ENCODE results near the gene GDAP1L1.

Gene GDAP1L1

DNA sequence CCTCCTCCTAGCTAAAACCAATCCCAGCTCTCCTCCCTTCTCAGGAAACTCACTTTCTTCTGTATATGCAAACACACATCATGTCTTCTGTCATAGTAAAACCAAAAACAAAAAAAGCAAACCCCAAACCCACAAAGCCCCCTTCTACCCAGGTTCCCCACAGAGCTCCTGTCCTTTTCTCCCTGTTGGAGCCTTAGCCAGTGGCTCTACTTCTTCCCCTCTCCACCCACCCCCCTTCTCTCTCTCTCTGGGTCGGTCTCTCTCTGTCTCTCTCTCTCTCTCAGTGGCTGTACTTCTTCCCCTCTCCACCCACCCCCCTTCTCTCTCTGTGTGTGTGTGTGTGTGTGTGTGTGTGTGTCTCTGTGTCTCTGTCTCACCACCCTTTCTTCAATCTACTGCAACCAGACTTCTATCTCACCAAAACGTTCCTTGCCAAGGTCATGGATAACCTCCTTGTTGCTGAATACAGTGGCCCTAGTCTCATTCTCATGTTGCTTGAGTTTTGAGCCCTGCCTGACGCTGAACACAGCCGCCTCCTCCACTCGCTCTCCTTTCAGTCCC, 27.9 kb upstream of the GDAP1L1 start:
- no peaks in the 10 kb centered on the region for H3K36me3 ChIP-seq (ENCODE audit: control insufficient read depth in 2 of 2, insufficient read depth in 2 of 2, low read length in 2 of 2)
- H3K9ac ChIP-seq (ENCODE audit: low read depth in 1 of 2, low read length in 2 of 2): peak overlapping the region in 1 of 2 donors; percentile 5
- no peaks in the 10 kb centered on the region for H3K27me3 ChIP-seq (ENCODE audit: control insufficient read depth in 2 of 2, insufficient read depth in 2 of 2, low read length in 2 of 2)
- no peak overlapping the region for H3K27ac ChIP-seq (ENCODE audit: low read depth in 2 of 2, low read length in 2 of 2)
- no peaks in the 10 kb centered on the region for H3K9me3 ChIP-seq (ENCODE audit: control insufficient read depth in 2 of 2, low read length in 2 of 2)
- H3K4me3 ChIP-seq (ENCODE audit: low read length in 2 of 2): no peak overlapping the region
- peaks cover 6 to 20% of the 10 kb centered on the region in 2 donors for H3K4me1 ChIP-seq (ENCODE audit: control insufficient read depth in 2 of 2, insufficient read depth in 2 of 2, low read length in 2 of 2)

DNA sequence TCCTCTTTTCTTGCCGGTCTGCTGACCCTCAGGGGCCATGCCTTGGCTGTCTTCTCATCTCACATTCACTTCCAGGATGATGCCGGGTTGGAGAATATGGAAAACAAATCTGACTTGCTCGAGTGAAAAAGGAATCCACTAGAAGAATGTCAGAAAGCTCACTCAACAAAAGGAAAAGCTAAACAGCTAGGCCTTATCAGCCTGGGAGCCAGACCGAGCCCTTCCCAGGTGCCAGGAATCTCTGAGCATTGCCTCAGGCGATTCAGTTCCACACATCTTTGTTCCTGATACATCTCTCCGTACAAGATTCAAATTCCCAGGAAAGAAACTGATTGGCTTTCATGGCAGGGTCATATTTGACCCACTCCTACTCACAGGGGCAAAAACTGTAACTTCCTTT, 27.3 kb upstream of the GDAP1L1 start:
- H3K27me3 ChIP-seq (ENCODE audit: control insufficient read depth in 2 of 2, insufficient read depth in 2 of 2, low read length in 2 of 2): no peaks in the 10 kb centered on the region
- no peak overlapping the region for H3K27ac ChIP-seq (ENCODE audit: low read depth in 2 of 2, low read length in 2 of 2)
- no peaks in the 10 kb centered on the region for H3K9me3 ChIP-seq (ENCODE audit: control insufficient read depth in 2 of 2, low read length in 2 of 2)
- peaks cover 6 to 23% of the 10 kb centered on the region in 2 donors for H3K4me1 ChIP-seq (ENCODE audit: control insufficient read depth in 2 of 2, insufficient read depth in 2 of 2, low read length in 2 of 2)
- peak overlapping the region in 1 of 2 donors; percentile 5 for H3K9ac ChIP-seq (ENCODE audit: low read depth in 1 of 2, low read length in 2 of 2)
- no peak overlapping the region for H3K4me3 ChIP-seq (ENCODE audit: low read length in 2 of 2)
- no peaks in the 10 kb centered on the region for H3K36me3 ChIP-seq (ENCODE audit: control insufficient read depth in 2 of 2, insufficient read depth in 2 of 2, low read length in 2 of 2)

DNA sequence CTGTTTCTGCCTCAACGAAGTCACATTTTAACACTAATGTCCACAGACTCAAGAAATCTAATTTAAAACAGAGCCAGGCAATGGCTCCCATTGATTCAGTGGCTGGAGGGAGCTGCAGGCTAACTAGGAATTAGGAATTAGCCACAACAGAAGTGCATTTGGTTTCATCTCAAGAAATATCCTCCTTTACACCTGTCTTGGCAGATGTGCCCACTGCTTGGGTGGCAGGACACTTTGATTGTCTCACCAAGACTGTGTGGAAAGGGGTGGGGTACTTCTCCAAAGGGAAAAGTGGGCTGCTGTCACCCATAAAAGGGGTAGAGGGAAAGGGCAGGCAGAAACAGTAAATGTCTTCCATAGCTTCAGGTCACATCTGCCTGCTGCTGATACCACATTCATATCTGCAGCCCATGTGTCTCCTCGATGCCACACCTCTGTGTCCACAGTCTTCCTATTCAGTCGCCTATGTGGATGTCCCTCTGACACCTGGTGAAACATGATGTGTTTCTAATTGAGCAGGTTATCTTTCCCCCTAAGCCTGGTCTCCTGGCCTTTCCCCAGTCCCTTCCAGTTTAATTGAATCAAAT, 25.6 kb upstream of the GDAP1L1 start:
- no peaks in the 10 kb centered on the region for H3K27me3 ChIP-seq (ENCODE audit: control insufficient read depth in 2 of 2, insufficient read depth in 2 of 2, low read length in 2 of 2)
- no peak overlapping the region for H3K27ac ChIP-seq (ENCODE audit: low read depth in 2 of 2, low read length in 2 of 2)
- H3K9ac ChIP-seq (ENCODE audit: low read depth in 1 of 2, low read length in 2 of 2): no peak overlapping the region
- H3K4me1 ChIP-seq (ENCODE audit: control insufficient read depth in 2 of 2, insufficient read depth in 2 of 2, low read length in 2 of 2): peaks cover 6 to 31% of the 10 kb centered on the region in 2 donors
- H3K9me3 ChIP-seq (ENCODE audit: control insufficient read depth in 2 of 2, low read length in 2 of 2): no peaks in the 10 kb centered on the region
- H3K36me3 ChIP-seq (ENCODE audit: control insufficient read depth in 2 of 2, insufficient read depth in 2 of 2, low read length in 2 of 2): no peaks in the 10 kb centered on the region
- H3K4me3 ChIP-seq (ENCODE audit: low read length in 2 of 2): no peak overlapping the region

DNA sequence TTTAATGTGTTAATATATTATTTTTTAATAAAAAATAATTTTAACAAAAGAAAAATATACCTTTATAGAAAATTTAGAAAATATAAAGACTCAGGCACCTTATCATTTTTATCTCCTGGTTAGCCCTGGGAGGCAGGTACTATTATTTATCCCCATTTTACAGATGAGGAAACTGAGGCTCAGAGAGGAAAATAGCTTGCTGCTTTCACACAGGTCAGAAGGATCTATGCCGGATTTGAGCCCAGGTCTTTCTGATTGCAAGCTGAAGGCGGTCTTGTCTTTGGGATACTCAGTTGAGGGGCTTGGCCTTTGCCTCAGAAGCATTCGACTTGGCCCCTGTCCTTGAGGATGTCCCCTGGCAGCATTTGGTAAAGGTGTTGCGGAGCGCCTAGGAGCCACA, 25.1 kb upstream of the GDAP1L1 start:
- no peaks in the 10 kb centered on the region for H3K27me3 ChIP-seq (ENCODE audit: control insufficient read depth in 2 of 2, insufficient read depth in 2 of 2, low read length in 2 of 2)
- no peak overlapping the region for H3K4me3 ChIP-seq (ENCODE audit: low read length in 2 of 2)
- peaks cover 6 to 31% of the 10 kb centered on the region in 2 donors for H3K4me1 ChIP-seq (ENCODE audit: control insufficient read depth in 2 of 2, insufficient read depth in 2 of 2, low read length in 2 of 2)
- no peak overlapping the region for H3K27ac ChIP-seq (ENCODE audit: low read depth in 2 of 2, low read length in 2 of 2)
- H3K9ac ChIP-seq (ENCODE audit: low read depth in 1 of 2, low read length in 2 of 2): no peak overlapping the region
- no peaks in the 10 kb centered on the region for H3K9me3 ChIP-seq (ENCODE audit: control insufficient read depth in 2 of 2, low read length in 2 of 2)
- no peaks in the 10 kb centered on the region for H3K36me3 ChIP-seq (ENCODE audit: control insufficient read depth in 2 of 2, insufficient read depth in 2 of 2, low read length in 2 of 2)

DNA sequence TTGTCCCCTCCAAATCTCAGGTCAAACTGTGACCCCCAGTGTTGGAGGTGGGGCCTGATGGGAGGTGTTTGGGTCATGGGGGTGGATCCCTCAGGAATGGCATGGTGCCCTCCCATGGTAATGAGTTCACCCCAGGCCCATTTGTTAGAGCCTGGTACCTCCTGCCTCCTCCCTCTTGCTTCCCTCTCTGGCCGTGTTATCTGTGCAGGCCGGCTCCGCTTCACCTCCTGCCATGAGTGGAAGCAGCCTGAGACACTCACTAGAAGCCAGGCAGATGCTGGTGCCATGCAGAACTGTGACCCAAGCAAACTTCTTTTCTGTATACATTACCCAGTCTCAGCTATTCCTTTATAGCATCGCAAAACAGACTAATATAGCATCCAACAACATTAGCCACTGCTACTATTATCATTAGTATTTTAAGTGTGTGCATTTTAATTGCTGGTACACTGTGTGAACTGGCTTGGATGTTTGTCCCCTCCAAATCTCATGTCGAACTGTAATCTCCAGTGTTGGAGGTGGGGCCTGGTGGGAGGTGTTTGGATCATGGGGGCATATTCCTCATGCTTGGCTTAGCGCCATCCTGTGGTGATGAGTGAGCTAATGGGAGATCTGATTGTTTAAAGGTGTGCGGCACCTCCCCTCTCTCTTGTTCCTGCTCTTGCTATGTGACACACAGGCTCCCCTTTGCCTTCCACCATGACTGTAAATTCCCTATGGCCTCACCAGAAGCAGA, 24.3 kb upstream of the GDAP1L1 start:
- no peaks in the 10 kb centered on the region for H3K27me3 ChIP-seq (ENCODE audit: control insufficient read depth in 2 of 2, insufficient read depth in 2 of 2, low read length in 2 of 2)
- no peaks in the 10 kb centered on the region for H3K36me3 ChIP-seq (ENCODE audit: control insufficient read depth in 2 of 2, insufficient read depth in 2 of 2, low read length in 2 of 2)
- peaks cover 6 to 27% of the 10 kb centered on the region in 2 donors for H3K4me1 ChIP-seq (ENCODE audit: control insufficient read depth in 2 of 2, insufficient read depth in 2 of 2, low read length in 2 of 2)
- H3K9me3 ChIP-seq (ENCODE audit: control insufficient read depth in 2 of 2, low read length in 2 of 2): no peaks in the 10 kb centered on the region
- peak overlapping the region; percentile 7 to 33 for H3K27ac ChIP-seq (ENCODE audit: low read depth in 2 of 2, low read length in 2 of 2)
- no peak overlapping the region for H3K4me3 ChIP-seq (ENCODE audit: low read length in 2 of 2)
- no peak overlapping the region for H3K9ac ChIP-seq (ENCODE audit: low read depth in 1 of 2, low read length in 2 of 2)

DNA sequence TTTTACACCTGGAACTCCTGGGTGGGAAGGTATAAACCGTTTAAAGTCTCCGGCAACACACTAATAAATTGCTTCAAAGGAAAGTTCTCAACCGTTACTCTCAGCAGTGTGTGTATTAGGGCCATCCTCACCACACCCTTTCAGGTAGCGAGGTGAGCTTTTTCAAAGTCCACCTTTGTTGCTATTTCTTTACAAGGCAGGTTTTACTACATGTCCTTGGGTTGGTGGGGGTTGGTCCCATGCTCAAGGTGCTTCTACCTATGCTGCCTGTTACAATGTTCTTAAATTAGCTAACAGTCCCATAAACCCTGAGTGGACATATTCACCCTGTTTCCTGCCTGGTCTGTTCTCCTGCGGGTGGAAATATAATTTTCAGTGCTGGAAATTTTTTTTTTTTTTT, 23.4 kb upstream of the GDAP1L1 start:
- no peaks in the 10 kb centered on the region for H3K9me3 ChIP-seq (ENCODE audit: control insufficient read depth in 2 of 2, low read length in 2 of 2)
- peak overlapping the region; percentile 62 to 65 for H3K27ac ChIP-seq (ENCODE audit: low read depth in 2 of 2, low read length in 2 of 2)
- no peak overlapping the region for H3K4me3 ChIP-seq (ENCODE audit: low read length in 2 of 2)
- H3K9ac ChIP-seq (ENCODE audit: low read depth in 1 of 2, low read length in 2 of 2): peak overlapping the region in 1 of 2 donors; percentile 6
- peaks cover 6 to 25% of the 10 kb centered on the region in 2 donors for H3K4me1 ChIP-seq (ENCODE audit: control insufficient read depth in 2 of 2, insufficient read depth in 2 of 2, low read length in 2 of 2)
- no peaks in the 10 kb centered on the region for H3K36me3 ChIP-seq (ENCODE audit: control insufficient read depth in 2 of 2, insufficient read depth in 2 of 2, low read length in 2 of 2)
- H3K27me3 ChIP-seq (ENCODE audit: control insufficient read depth in 2 of 2, insufficient read depth in 2 of 2, low read length in 2 of 2): no peaks in the 10 kb centered on the region

DNA sequence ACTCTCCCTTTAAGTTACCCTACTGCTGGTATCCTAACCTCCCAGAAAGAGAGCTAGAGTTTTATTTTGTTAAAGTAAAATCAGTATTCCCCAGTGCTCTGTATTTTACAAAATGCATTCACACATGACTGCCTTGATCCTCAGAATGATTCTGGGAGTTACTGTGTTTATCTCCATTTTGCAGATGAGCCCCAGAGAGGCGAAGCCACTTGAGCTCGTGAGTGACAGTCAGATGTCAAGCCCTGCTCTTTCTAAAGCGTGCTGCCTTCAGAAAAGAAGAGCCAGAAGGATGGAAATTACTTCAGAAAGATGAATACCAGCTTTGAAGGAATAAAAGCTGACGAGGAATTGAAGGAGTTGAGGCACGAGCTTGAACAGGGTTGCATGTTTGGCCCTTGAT, 22.5 kb upstream of the GDAP1L1 start:
- H3K4me3 ChIP-seq (ENCODE audit: low read length in 2 of 2): no peak overlapping the region
- H3K9ac ChIP-seq (ENCODE audit: low read depth in 1 of 2, low read length in 2 of 2): no peak overlapping the region
- peak overlapping the region; percentile 62 to 65 for H3K27ac ChIP-seq (ENCODE audit: low read depth in 2 of 2, low read length in 2 of 2)
- H3K4me1 ChIP-seq (ENCODE audit: control insufficient read depth in 2 of 2, insufficient read depth in 2 of 2, low read length in 2 of 2): peaks cover 6 to 25% of the 10 kb centered on the region in 2 donors
- H3K9me3 ChIP-seq (ENCODE audit: control insufficient read depth in 2 of 2, low read length in 2 of 2): no peaks in the 10 kb centered on the region
- no peaks in the 10 kb centered on the region for H3K27me3 ChIP-seq (ENCODE audit: control insufficient read depth in 2 of 2, insufficient read depth in 2 of 2, low read length in 2 of 2)
- no peaks in the 10 kb centered on the region for H3K36me3 ChIP-seq (ENCODE audit: control insufficient read depth in 2 of 2, insufficient read depth in 2 of 2, low read length in 2 of 2)

DNA sequence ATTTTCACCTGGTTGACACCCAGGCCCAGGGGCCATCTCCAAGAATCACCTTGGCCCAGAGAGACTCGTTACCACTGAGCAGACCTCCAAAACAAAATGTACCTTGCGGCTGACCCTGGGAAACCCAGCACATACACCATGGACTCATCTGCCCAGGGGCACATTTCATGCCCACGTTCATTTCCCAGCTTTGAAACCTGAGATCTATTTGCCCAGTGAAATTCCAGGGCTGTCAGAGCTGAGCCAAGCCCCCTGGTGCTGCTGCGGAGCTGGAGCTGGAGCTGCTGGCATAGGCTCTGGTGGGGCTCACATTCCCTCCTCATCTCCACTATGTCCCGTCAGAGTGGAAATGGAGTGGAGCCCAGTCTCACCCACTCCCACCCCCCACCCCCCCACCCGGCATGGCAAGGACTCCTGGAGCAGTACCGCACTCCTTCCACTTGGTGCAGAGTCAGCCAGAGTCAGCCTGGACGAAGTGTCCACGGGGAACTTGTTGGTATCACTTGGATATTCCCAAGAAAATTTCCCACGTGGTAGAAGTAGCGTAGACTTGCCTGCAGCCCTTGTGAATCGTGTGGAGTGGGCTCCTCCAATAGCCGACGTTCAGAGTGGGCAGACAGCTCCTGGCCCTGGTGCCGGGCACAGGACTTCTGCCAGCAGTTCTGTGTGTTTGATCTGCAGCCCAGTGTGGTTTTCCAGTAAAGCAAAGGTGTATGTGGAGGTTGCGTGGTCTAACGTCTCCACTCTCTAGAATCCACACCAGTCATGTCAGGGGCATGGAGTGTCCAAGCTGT, 18.4 kb upstream of the GDAP1L1 start:
- H3K9ac ChIP-seq (ENCODE audit: low read depth in 1 of 2, low read length in 2 of 2): no peak overlapping the region
- no peaks in the 10 kb centered on the region for H3K36me3 ChIP-seq (ENCODE audit: control insufficient read depth in 2 of 2, insufficient read depth in 2 of 2, low read length in 2 of 2)
- no peaks in the 10 kb centered on the region for H3K9me3 ChIP-seq (ENCODE audit: control insufficient read depth in 2 of 2, low read length in 2 of 2)
- H3K27me3 ChIP-seq (ENCODE audit: control insufficient read depth in 2 of 2, insufficient read depth in 2 of 2, low read length in 2 of 2): no peaks in the 10 kb centered on the region
- H3K4me3 ChIP-seq (ENCODE audit: low read length in 2 of 2): no peak overlapping the region
- H3K4me1 ChIP-seq (ENCODE audit: control insufficient read depth in 2 of 2, insufficient read depth in 2 of 2, low read length in 2 of 2): peaks cover 2 to 11% of the 10 kb centered on the region in 2 donors
- H3K27ac ChIP-seq (ENCODE audit: low read depth in 2 of 2, low read length in 2 of 2): no peak overlapping the region

DNA sequence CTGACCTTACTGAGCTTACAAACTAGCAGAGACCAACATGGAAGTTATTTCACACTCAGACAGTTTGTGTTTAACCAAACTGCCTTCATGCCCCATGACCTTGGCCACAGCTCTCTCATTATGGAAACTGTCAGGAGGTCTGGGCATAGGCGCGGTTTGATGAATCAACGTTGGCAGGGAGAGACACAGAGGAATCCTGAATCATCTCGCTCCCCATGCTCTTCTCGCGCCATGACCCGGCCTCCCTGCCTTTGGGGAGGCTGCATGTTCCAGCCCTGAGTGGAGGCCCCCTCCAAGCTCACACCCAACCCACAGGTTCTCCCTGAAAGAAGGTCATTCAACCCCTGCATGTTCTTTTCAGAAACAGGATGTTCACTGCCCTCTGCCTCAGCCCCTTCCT, 15.9 kb upstream of the GDAP1L1 start:
- no peaks in the 10 kb centered on the region for H3K9me3 ChIP-seq (ENCODE audit: control insufficient read depth in 2 of 2, low read length in 2 of 2)
- H3K4me3 ChIP-seq (ENCODE audit: low read length in 2 of 2): no peak overlapping the region
- no peaks in the 10 kb centered on the region for H3K4me1 ChIP-seq (ENCODE audit: control insufficient read depth in 2 of 2, insufficient read depth in 2 of 2, low read length in 2 of 2)
- H3K27ac ChIP-seq (ENCODE audit: low read depth in 2 of 2, low read length in 2 of 2): no peak overlapping the region
- no peaks in the 10 kb centered on the region for H3K36me3 ChIP-seq (ENCODE audit: control insufficient read depth in 2 of 2, insufficient read depth in 2 of 2, low read length in 2 of 2)
- no peaks in the 10 kb centered on the region for H3K27me3 ChIP-seq (ENCODE audit: control insufficient read depth in 2 of 2, insufficient read depth in 2 of 2, low read length in 2 of 2)
- H3K9ac ChIP-seq (ENCODE audit: low read depth in 1 of 2, low read length in 2 of 2): no peak overlapping the region

Measured in mucosa of rectum (tissue), 2 donors.